Measurements from ENCODE around the gene TLE4. TPM values are rescaled to one million over a fixed set of nuclear protein-coding genes. Genes with fewer than 3 reads are reported as not detected.

TLE4 gene
- total and polyA plus RNA-seq, 2 of the 13 experiments (the other 11 are each of a cell fraction or from before 2014, with no cell fraction given), result 2.0 to 2.3 TPM

DNA sequence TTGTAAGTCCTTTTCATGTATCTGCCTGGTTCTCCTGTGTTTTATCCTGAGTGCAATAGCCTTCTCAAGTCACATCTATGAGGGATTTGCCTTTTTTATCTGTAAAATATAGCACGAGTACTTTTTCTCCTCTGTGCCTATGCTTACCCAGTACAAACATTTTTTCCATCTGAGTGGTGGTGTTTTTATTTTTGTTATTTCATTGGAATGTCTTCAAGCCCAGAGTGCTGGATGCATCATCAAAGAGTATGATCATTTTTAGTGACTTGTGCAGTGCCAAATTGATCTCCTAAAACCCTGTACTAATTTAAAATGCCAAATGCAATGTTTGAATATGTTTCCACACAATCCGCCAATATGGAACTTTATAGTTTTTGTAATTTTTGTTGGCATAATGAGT lies 86.1 kb downstream of the TLE4 start:
- Histone ChIP-seq H3K4me2 (ENCODE audit: low read depth, low read length) (no peak overlapping the region), H2AFZ (ENCODE audit: low read length) (no peak overlapping the region), H4K20me1 (ENCODE audit: insufficient read depth, low read length) (no peaks in the 10 kb centered on the region), H3K4me3 (replicated peaks in 1 of 3; ENCODE audit: insufficient read depth in 1 of 3, low read depth in 2 of 3, low read length in 3 of 3) (no peak overlapping the region), H3K27ac (ENCODE audit: extremely low read length, insufficient read depth, low read length) (no peak overlapping the region), H3K4me1 (ENCODE audit: insufficient read depth, low read length) (no peaks in the 10 kb centered on the region), H3K79me2 (ENCODE audit: insufficient read depth, low read length) (no peaks in the 10 kb centered on the region), H3K9me3 (ENCODE audit: low read length) (no peaks in the 10 kb centered on the region; the same call in 1 of the 2 replicates), H3K36me3 (replicated peaks in 1 of 2; ENCODE audit: control insufficient read depth in 1 of 2, insufficient read depth in 2 of 2, low read length in 2 of 2) (no peaks in the 10 kb centered on the region), H3K9ac (ENCODE audit: insufficient read depth, low read depth, low read length) (no peak overlapping the region), H3K27me3 (ENCODE audit: control insufficient read depth in 1 of 2, insufficient read depth in 2 of 2, low read length in 2 of 2) (no peaks in the 10 kb centered on the region)
- ATAC-seq (no peak), FAIRE-seq (no peak), DNase-seq (ENCODE audit: low spot score) (no peak)
- BruUV-seq (replicated peaks), result no TSS peak
- ChIA-PET CTCF (ENCODE audit: low intra/inter-chr PET ratio, low total read pairs) (no interaction called here), POLR2A (no interaction called here)
- TF ChIP-seq, protein P1, sequence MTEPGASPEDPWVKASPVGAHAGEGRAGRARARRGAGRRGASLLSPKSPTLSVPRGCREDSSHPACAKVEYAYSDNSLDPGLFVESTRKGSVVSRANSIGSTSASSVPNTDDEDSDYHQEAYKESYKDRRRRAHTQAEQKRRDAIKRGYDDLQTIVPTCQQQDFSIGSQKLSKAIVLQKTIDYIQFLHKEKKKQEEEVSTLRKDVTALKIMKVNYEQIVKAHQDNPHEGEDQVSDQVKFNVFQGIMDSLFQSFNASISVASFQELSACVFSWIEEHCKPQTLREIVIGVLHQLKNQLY (CRISPR knock-in tag; IDR thresholded peaks at IDR 0.05), result no peak
- TF ChIP-seq, protein P2, sequence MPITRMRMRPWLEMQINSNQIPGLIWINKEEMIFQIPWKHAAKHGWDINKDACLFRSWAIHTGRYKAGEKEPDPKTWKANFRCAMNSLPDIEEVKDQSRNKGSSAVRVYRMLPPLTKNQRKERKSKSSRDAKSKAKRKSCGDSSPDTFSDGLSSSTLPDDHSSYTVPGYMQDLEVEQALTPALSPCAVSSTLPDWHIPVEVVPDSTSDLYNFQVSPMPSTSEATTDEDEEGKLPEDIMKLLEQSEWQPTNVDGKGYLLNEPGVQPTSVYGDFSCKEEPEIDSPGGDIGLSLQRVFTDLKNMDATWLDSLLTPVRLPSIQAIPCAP (CRISPR knock-in tag; IDR thresholded peaks at IDR 0.05; ENCODE audit: low read depth), result no peak
- TF ChIP-seq, protein P3, sequence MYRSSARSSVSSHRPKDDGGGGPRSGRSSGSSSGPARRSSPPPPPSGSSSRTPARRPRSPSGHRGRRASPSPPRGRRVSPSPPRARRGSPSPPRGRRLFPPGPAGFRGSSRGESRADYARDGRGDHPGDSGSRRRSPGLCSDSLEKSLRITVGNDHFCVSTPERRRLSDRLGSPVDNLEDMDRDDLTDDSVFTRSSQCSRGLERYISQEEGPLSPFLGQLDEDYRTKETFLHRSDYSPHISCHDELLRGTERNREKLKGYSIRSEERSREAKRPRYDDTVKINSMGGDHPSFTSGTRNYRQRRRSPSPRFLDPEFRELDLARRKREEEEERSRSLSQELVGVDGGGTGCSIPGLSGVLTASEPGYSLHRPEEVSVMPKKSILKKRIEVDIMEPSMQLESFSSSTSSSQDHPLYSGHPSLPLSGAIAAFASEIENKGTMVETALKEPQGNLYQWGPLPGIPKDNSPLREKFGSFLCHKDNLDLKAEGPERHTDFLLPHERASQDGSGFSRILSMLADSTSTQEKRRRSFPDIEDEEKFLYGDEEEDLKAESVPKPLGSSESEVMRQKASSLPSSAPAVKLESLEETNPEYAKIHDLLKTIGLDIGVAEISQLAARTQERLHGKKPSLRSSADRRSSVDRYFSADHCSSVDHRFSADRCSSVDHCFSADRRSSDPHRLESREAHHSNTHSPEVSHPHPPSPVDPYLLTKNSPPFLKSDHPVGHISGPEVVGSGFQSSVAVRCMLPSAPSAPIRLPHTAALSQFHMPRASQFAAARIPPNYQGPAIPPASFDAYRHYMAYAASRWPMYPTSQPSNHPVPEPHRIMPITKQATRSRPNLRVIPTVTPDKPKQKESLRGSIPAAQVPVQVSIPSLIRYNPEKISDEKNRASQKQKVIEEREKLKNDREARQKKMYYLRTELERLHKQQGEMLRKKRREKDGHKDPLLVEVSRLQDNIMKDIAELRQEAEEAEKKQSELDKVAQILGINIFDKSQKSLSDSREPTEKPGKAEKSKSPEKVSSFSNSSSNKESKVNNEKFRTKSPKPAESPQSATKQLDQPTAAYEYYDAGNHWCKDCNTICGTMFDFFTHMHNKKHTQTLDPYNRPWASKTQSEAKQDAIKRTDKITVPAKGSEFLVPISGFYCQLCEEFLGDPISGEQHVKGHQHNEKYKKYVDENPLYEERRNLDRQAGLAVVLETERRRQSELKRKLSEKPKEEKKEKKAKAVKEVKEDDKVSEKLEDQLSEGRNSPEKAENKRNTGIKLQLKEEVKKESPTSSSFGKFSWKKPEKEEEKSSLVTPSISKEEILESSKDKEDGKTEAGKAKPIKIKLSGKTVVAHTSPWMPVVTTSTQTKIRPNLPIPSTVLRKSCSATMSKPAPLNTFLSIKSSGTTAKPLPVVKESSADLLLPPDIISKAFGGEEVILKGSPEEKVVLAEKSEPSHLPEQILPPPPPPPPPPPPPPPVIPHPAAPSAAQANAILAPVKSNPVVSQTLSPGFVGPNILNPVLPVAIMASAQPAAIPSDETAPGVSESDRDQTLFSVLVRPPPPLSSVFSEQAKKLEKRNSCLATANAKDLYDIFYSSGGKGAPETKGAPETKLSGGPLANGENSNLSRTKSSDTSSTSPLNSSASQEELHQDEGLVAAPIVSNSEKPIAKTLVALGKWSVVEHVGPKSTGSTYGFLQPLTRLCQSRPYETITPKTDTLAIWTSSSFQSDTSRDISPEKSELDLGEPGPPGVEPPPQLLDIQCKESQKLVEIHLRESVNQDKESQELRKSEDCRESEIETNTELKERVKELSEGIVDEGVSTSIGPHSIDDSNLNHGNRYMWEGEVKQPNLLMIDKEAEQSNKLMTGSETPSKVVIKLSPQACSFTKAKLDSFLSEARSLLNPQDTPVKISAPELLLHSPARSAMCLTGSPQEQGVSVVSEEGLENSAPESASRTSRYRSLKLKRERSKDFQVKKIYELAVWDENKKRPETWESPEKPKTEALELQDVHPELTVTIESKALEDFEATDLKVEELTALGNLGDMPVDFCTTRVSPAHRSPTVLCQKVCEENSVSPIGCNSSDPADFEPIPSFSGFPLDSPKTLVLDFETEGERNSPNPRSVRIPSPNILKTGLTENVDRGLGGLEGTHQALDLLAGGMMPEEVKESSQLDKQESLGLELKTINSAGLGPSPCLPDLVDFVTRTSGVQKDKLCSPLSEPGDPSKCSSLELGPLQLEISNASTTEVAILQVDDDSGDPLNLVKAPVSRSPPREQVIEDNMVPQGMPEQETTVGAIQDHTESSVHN (CRISPR knock-in tag; IDR thresholded peaks at IDR 0.05), result no peak
- no peak for TF ChIP-seq HOXA5 (CRISPR knock-in tag; IDR thresholded peaks at IDR 0.05)
- intact Hi-C loops (cut with micrococcal nuclease; ENCODE audit: unreplicated experiment), result no loop called here
- in situ Hi-C loops (cut with HindIII; ENCODE audit: extremely low pct_ligation_motif_present, low pct_unique_long_range_greater_than_20kb), result no loop called here
- 75% methylated on average over 2 of the region's 2 CpGs for WGBS (ENCODE audit: low lambda C conversion rate)

Measured in HepG2 (cell line).